K562 (cell line): Measurements from ENCODE around the gene MAP3K7. TPM values are rescaled to one million over a fixed set of nuclear protein-coding genes. Genes with fewer than 3 reads are reported as not detected.

Source experiments
- ETS2 ChIP-seq: IDR thresholded peaks from 2 replicates; pipeline ENCODE4 v1.6.1; 2016; ENCODE audit warnings: borderline replicate concordance, missing genetic modification characterization, mild to moderate bottlenecking, moderate library complexity, missing compliant biosample characterization; ENCODE audit not compliant: poor library complexity, severe bottlenecking
- FOXA1 ChIP-seq: fragments of 450-650 bp; IDR thresholded peaks from 2 replicates; pipeline ENCODE4 v1.6.1; 2016; ENCODE audit warnings: mild to moderate bottlenecking, borderline replicate concordance
- GATAD2A ChIP-seq: fragments of 450-650 bp; IDR thresholded peaks from 2 replicates; pipeline ENCODE4 v1.6.1; 2017
- HEY1 ChIP-seq: fragments of 250-450 bp; sonication (Bioruptor Pico); IDR thresholded peaks from 2 replicates; pipeline ENCODE4 v1.5.0; 2020; ENCODE audit warnings: mild to moderate bottlenecking, moderate library complexity, borderline replicate concordance
- MEIS2 ChIP-seq: fragments of 450-650 bp; IDR thresholded peaks from 2 replicates; pipeline ENCODE4 v1.6.1; 2014; ENCODE audit warnings: mild to moderate bottlenecking; ENCODE audit not compliant: partially characterized antibody
- MYNN ChIP-seq, 2 experiments: sonication (generic); formaldehyde crosslinking in 1 of 2; IDR thresholded peaks; 2 replicates each; pipeline versions ENCODE4 v1.5.0 to v1.6.1; 2016 to 2020; ENCODE audit warnings: antibody characterized with exemption in 1 of 2, missing genetic modification reagents in 1 of 2
- POLR2A ChIP-seq: fragments of 450-650 bp; conservative IDR thresholded peaks from 2 replicates; pipeline ENCODE4 v1.6.1; 2016
- PREB ChIP-seq: sonication (generic); formaldehyde crosslinking; IDR thresholded peaks from 2 replicates; pipeline ENCODE4 v1.8.1; 2023; ENCODE audit warnings: mild to moderate bottlenecking, missing genetic modification reagents
- SNIP1 ChIP-seq: fragments of 450-650 bp; IDR thresholded peaks from 2 replicates; pipeline ENCODE4 v1.7.1; 2017; ENCODE audit warnings: low read depth, mild to moderate bottlenecking
- SREBF1 ChIP-seq: fragments of 150-350 bp; IDR thresholded peaks from 2 replicates; pipeline ENCODE4 v1.6.1; 2014; ENCODE audit warnings: antibody characterized with exemption, low read depth, low read length, borderline replicate concordance
- TRIM28 ChIP-seq: fragments of 450-650 bp; IDR thresholded peaks from 2 replicates; pipeline ENCODE4 v1.6.1; 2017
- USF1 ChIP-seq: sonication (generic); formaldehyde crosslinking; IDR thresholded peaks from 2 replicates; pipeline ENCODE4 v1.9.0; 2022; ENCODE audit warnings: mild to moderate bottlenecking, missing genetic modification reagents
- ZNF324 ChIP-seq: fragments of 250-450 bp; sonication (Bioruptor Pico); IDR thresholded peaks from 2 replicates; pipeline ENCODE4 v1.4.0; 2020; ENCODE audit warnings: mild to moderate bottlenecking
- ZNF398 ChIP-seq: fragments of 250-450 bp; sonication (Bioruptor Pico); IDR thresholded peaks from 2 replicates; pipeline ENCODE4 v1.8.0; 2021; ENCODE audit warnings: moderate library complexity, mild to moderate bottlenecking, inconsistent platforms
- ZNF561 ChIP-seq: fragments of 450-650 bp; formaldehyde crosslinking; conservative IDR thresholded peaks from 2 replicates; pipeline ENCODE4 v1.4.0; 2020; ENCODE audit warnings: mild to moderate bottlenecking, moderate library complexity
- ZNF695 ChIP-seq: fragments of 450-650 bp; formaldehyde crosslinking; IDR thresholded peaks from 2 replicates; pipeline ENCODE4 v1.4.0; 2020; ENCODE audit warnings: mild to moderate bottlenecking, moderate library complexity
- polyA plus RNA-seq, 8 experiments: library from polyadenylated mRNA; depleted of rRNA in 4 of 8; stranded (reverse) in 5 of 8; unstranded in 3 of 8; fragments of >200 nt; fragmentation: Nextera tagmentation in 2 of 8; fragmentation: Illumina TruSeq in 1 of 8; extraction: Ambion mirVana in 2 of 8; extraction: Trizol in 1 of 8; gene quantifications; 2 replicates each; pipeline versions ENCODE4 v1.2.1 to v1.2.3, GENCODE V29; 2011 to 2014; ENCODE audit warnings: inconsistent platforms in 1 of 8, missing spikeins in 1 of 8
- total RNA-seq, 7 experiments: library from RNA; depleted of rRNA in 6 of 7; stranded (reverse); fragments of >200 nt in 6 of 7; fragmentation: Illumina TruSeq in 2 of 7; extraction: Trizol in 2 of 7; gene quantifications; 2 replicates each; pipeline versions ENCODE4 v1.2.1 to v1.2.3, GENCODE V29; 2011 to 2021; ENCODE audit warnings: low replicate concordance in 1 of 7
- TF ChIP-seq, protein P1 (sequence below), 2 experiments: fragments of 450-650 bp; IDR thresholded peaks; 2 replicates each; pipeline ENCODE4 v1.6.1; 2018; ENCODE audit warnings: mild to moderate bottlenecking in 2 of 2, low read depth in 1 of 2; ENCODE audit not compliant: partially characterized antibody in 2 of 2
- TF ChIP-seq, protein P2 (sequence below): fragments of 250-450 bp; sonication (Bioruptor Pico); IDR thresholded peaks from 2 replicates; pipeline ENCODE4 v1.8.0; 2022; ENCODE audit warnings: moderate library complexity, mild to moderate bottlenecking, inconsistent platforms
- TF ChIP-seq, protein P3 (sequence below): fragments of 250-450 bp; sonication (Bioruptor Pico); IDR thresholded peaks from 2 replicates; pipeline ENCODE4 v1.8.0; 2021; ENCODE audit warnings: moderate library complexity, mild to moderate bottlenecking, inconsistent platforms

Gene MAP3K7
- total and polyA plus RNA-seq, 9 of the 15 experiments (the other 6 are each of a cell fraction or from before 2014, with no cell fraction given), result 13.4 to 60.9 (median 34.8) TPM

GRCh38 chr6:90466154-90466940 is 120.5 kb downstream of the MAP3K7 start (continued):
- TF ChIP-seq, protein P1, sequence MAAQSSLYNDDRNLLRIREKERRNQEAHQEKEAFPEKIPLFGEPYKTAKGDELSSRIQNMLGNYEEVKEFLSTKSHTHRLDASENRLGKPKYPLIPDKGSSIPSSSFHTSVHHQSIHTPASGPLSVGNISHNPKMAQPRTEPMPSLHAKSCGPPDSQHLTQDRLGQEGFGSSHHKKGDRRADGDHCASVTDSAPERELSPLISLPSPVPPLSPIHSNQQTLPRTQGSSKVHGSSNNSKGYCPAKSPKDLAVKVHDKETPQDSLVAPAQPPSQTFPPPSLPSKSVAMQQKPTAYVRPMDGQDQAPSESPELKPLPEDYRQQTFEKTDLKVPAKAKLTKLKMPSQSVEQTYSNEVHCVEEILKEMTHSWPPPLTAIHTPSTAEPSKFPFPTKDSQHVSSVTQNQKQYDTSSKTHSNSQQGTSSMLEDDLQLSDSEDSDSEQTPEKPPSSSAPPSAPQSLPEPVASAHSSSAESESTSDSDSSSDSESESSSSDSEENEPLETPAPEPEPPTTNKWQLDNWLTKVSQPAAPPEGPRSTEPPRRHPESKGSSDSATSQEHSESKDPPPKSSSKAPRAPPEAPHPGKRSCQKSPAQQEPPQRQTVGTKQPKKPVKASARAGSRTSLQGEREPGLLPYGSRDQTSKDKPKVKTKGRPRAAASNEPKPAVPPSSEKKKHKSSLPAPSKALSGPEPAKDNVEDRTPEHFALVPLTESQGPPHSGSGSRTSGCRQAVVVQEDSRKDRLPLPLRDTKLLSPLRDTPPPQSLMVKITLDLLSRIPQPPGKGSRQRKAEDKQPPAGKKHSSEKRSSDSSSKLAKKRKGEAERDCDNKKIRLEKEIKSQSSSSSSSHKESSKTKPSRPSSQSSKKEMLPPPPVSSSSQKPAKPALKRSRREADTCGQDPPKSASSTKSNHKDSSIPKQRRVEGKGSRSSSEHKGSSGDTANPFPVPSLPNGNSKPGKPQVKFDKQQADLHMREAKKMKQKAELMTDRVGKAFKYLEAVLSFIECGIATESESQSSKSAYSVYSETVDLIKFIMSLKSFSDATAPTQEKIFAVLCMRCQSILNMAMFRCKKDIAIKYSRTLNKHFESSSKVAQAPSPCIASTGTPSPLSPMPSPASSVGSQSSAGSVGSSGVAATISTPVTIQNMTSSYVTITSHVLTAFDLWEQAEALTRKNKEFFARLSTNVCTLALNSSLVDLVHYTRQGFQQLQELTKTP (IDR thresholded peaks at IDR 0.05; ENCODE audit: low read depth in 1 of 2, partially characterized antibody in 2 of 2), result peak; percentile 20 to 47
- no peak for TF ChIP-seq SNIP1
- TF ChIP-seq PREB (CRISPR knock-in tag), result no peak
- TF ChIP-seq SREBF1, result no peak
- no peak for TF ChIP-seq ZNF561 (CRISPR knock-in tag)
- TF ChIP-seq, protein P2, sequence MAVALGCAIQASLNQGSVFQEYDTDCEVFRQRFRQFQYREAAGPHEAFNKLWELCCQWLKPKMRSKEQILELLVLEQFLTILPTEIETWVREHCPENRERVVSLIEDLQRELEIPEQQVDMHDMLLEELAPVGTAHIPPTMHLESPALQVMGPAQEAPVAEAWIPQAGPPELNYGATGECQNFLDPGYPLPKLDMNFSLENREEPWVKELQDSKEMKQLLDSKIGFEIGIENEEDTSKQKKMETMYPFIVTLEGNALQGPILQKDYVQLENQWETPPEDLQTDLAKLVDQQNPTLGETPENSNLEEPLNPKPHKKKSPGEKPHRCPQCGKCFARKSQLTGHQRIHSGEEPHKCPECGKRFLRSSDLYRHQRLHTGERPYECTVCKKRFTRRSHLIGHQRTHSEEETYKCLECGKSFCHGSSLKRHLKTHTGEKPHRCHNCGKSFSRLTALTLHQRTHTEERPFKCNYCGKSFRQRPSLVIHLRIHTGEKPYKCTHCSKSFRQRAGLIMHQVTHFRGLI, result no peak
- TF ChIP-seq MYNN (IDR thresholded peaks at IDR 0.05), result no peak
- TF ChIP-seq MYNN (CRISPR knock-in tag; IDR thresholded peaks at IDR 0.05), result no peak
- TF ChIP-seq HEY1 (CRISPR knock-in tag), result no peak
- TF ChIP-seq MEIS2, result peak; percentile 36
- no peak for TF ChIP-seq FOXA1
- no peak for TF ChIP-seq ETS2
- no peak for TF ChIP-seq USF1 (CRISPR knock-in tag)
- TF ChIP-seq ZNF398, result no peak
- no peak for TF ChIP-seq ZNF695 (CRISPR knock-in tag)
- no peak for TF ChIP-seq TRIM28
- TF ChIP-seq, protein P3, sequence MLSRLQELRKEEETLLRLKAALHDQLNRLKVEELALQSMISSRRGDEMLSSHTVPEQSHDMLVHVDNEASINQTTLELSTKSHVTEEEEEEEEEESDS (CRISPR knock-in tag), result no peak
- TF ChIP-seq GATAD2A, result no peak
- no peak for TF ChIP-seq POLR2A
- no peak for TF ChIP-seq ZNF324 (CRISPR knock-in tag)
